ENCODE results near the gene COQ8A.

- TF ChIP-seq CTCF (IDR thresholded peaks at IDR 0.05; ENCODE audit: borderline replicate concordance, extremely low read depth, low read length, poor library complexity, severe bottlenecking) (no peak), EZH2 (IDR thresholded peaks at IDR 0.05; ENCODE audit: borderline replicate concordance, low read depth, low read length, severe bottlenecking) (no peak)
These were observed 10.8 kb downstream of the COQ8A start for GRCh38 chr1:226950871-226951270.

Data from DND-41 (cell line).